Activated CD8-positive, alpha-beta memory T cell treated with anti-CD3 and anti-CD28 coated beads for 48 hours (primary cell): ENCODE data around the gene IFNA14.
"Not testable (repeated sequence)": the region's sequence is repeated elsewhere in the genome, so short reads cannot be mapped to it uniquely, and the experiment has no call there.

Experiments
- DNase-seq, 3 experiments: peaks; one replicate each; pipeline ENCODE4 v3.0.0-alpha.2; 2020; ENCODE audit warnings: low read depth in 2 of 3, low spot score in 2 of 3

IFNA14 gene

DNA sequence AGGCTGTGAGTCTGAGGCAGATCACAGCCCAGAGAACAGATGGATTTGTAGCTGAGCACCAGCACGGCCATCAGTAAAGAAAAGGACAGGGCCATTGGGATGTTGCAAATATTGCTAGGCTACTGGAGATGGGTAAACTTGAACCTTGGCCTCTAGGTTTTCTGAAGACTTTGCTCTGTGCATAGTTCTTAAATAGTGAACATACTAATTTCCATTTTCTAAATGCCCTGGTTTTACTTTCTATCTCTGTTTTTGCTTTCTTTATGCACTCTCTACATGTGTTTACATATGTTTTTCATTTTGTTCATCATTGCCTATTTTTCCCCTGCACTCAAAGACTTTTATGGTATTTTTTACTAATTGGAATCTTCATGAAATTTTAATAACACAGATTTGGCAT lies 22.6 kb downstream of the IFNA14 start, which contains the start of gene IFNA16:
IFNA16 (minus strand) TSS at position 101 of the 400 bp plus-strand sequence; CDS start at position 95, 6 bp downstream.
- DNase-seq, result not testable (repeated sequence)

DNA sequence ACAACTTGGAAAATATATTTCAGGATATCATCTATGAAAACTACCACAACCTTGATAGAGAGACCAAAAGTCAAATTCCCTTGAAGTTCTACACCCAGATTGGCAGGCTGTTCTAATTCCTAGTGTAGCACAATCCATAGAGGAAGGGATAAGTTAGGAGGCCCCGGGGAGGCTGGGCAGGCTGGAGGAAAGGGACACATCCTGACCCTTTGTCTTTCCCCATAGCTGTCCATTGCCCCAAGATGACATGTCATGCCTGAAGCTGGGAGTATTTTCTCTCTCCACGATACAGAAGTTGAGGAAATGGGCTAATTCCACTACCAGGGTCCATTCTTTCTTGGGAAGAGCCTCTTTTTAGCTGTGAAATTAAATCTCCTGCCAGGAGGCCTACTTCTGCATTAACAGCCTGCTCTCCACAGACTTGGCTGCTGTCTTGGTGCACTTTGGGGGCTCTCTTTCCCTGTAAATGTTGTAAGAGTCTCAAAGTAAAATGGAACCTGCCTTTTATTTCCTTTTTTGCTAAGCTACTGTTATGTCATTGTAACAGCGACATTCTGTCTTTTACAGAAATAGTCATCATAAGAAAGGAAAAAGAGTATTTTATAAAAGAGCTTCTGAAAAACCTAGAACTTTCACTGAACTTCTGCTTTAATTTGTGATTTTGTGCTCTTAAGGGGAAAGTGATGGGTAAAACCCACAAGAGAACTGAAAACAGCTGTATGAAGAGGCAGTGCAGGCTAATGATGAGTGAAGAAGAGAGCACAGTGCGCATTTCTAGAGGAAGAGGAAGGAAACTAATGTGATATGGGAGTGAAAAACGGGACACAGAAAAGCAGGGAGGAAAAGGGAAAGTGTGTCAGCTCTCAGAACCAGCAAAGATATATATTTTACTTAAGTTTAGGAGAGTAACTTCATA lies 26.1 kb downstream of the IFNA14 start:
- not testable (repeated sequence) for DNase-seq

- DNase-seq, result not testable (repeated sequence)
Measured at GRCh38 chr9:21212160-21212559, 27.6 kb downstream of the IFNA14 start.

- DNase-seq, result not testable (repeated sequence)
Measured at GRCh38 chr9:21210782-21211181, 29.0 kb downstream of the IFNA14 start.

- DNase-seq, result no peak
Measured at GRCh38 chr9:21210311-21210710, 29.5 kb downstream of the IFNA14 start.

DNA sequence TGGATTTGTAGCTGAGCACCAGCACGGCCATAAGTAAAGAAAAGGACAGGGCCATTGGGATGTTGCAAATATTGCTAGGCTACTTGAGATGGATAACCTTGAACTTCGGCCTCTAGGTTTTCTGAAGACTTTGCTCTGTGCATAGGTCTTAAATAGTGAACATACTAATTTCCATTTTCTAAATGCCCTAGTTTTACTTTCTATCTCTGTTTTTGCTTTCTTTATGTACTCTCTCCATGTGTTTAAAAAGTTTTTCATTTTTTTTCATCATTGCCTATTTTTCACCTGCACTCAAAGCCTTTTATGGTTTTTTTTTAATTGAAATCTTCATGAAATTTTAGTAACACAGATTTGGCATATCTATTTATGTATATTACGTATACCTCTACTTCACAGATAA lies 32.8 kb downstream of the IFNA14 start, which contains the start of gene IFNA10:
IFNA10 (minus strand) TSS at position 101 of the 400 bp plus-strand sequence; CDS start at position 55, 46 bp downstream.
- not testable (repeated sequence) for DNase-seq

GRCh38 chr9:21205204-21205603 lies 34.6 kb downstream of the IFNA14 start:
- no peak for DNase-seq

DNA sequence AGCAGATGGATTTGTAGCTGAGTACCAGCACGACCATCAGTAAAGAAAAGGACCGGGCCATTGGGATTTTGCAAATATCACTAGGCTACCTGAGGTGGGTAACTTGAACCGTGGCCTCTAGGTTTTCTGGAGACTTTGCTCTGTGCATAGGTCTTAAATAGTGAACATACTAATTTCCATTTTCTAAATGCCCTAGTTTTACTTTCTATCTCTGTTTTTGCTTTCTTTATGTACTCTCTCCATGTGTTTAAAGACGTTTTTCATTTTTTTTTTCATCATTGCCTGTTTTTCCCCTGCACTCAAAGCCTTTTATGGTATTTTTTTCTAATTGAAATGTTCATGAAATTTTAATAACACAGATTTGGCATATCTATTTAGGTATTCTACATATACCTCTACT lies 37.7 kb downstream of the IFNA14 start, which contains the start of gene IFNA7:
IFNA7 (minus strand) TSS at position 101 of the 400 bp plus-strand sequence; CDS start at position 61, 40 bp downstream.
- not testable (repeated sequence) for DNase-seq

DNA sequence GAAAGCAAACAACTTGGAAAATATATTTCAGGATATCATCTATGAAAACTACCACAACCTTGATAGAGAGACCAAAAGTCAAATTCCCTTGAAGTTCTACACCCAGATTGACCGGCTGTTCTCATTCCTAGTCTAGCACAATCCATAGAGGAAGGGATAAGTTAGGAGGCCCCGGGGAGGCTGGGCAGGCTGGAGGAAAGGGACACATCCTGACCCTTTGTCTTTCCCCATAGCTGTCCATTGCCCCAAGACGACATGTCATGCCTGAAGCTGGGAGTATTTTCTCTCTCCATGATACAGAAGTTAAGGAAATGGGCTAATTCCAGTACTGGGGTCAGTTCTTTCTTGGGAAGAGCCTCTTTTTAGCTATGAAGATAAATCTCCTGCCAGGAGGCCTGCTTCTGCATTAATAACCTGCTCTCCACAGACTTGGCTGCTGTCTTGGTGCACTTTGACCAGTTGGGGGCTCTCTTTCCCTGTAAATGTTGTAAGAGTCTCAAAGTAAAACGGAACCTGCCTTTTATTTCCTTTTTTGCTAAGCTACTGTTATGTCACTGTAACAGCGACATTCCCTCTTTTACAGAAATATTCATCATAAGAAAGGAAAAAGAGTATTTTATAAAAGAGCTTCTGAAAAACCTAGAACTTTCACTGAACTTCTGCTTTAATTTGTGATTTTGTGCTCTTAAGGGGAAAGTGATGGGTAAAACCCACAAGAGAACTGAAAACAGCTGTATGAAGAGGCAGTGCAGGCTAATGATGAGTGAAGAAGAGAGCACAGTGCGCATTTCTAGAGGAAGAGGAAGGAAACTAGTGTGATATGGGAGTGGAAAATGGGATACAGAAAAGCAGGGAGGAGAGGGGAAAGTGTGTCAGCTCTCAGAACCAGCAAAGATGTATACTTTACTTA lies 44.7 kb downstream of the IFNA14 start:
- not testable (repeated sequence) for DNase-seq
